Esophagus muscularis mucosa (tissue), 4 donors: Measurements from ENCODE around the gene CATSPERE. TPM values are rescaled to one million over a fixed set of nuclear protein-coding genes. Genes with fewer than 3 reads are reported as not detected.
"Not testable (repeated sequence)": the region's sequence is repeated elsewhere in the genome, so short reads cannot be mapped to it uniquely, and the experiment has no call there.

Experiments used
- DNase-seq: peaks from one replicate; pipeline ENCODE4 v3.0.0-alpha.2; 2017; ENCODE audit errors: extremely low spot score
- H3K27ac ChIP-seq, 4 donors: fragments of 200-600 bp; sonication (generic); replicated peaks in 1 of 4; 1 replicate in 3 of 4; 2 replicates in 1 of 4; pipeline ENCODE4 v1.5.1; 2016 to 2019; ENCODE audit warnings: mild to moderate bottlenecking in 1 of 4
- H3K27me3 ChIP-seq, 4 donors: fragments of 200-600 bp; sonication (generic); one replicate each; pipeline versions ENCODE4 v1.5.1 to v1.6.0; 2016 to 2019
- H3K36me3 ChIP-seq, 4 donors: fragments of 200-600 bp; sonication (generic); one replicate each; pipeline ENCODE4 v1.5.1; 2016 to 2019
- H3K4me1 ChIP-seq, 4 donors: fragments of 200-600 bp; sonication (generic); one replicate each; pipeline ENCODE4 v1.5.1; 2016 to 2019
- H3K4me3 ChIP-seq, 4 donors: fragments of 200-600 bp; sonication (generic); 1 replicate in 2 of 4; 2 replicates in 2 of 4; pipeline ENCODE4 v1.5.1; 2016 to 2019; ENCODE audit warnings: mild to moderate bottlenecking in 4 of 4, moderate library complexity in 1 of 4
- H3K9me3 ChIP-seq, 4 donors: fragments of 200-600 bp; sonication (generic); 1 replicate in 3 of 4; 2 replicates in 1 of 4; pipeline ENCODE4 v1.5.1; 2016 to 2019
- CTCF ChIP-seq, 3 experiments: fragments of 200-600 bp in 2 of 3; fragments of 450-650 bp in 1 of 3; sonication (generic) in 2 of 3; IDR thresholded peaks; one replicate each; pipeline ENCODE4 v1.5.1; 2017 to 2019; ENCODE audit warnings: antibody characterized with exemption in 3 of 3, mild to moderate bottlenecking in 2 of 3, moderate library complexity in 1 of 3
- EP300 ChIP-seq: sonication (generic); formaldehyde crosslinking; IDR thresholded peaks from one replicate; pipeline ENCODE4 v1.6.1; 2017; ENCODE audit warnings: antibody characterized with exemption
- POLR2A ChIP-seq: fragments of 450-650 bp; IDR thresholded peaks from one replicate; pipeline ENCODE4 v1.6.1; 2017; ENCODE audit warnings: antibody characterized with exemption, moderate library complexity, mild to moderate bottlenecking, low read depth
- POLR2AphosphoS5 ChIP-seq, 2 donors: sonication (generic); formaldehyde crosslinking; IDR thresholded peaks; one replicate each; pipeline ENCODE4 v1.6.1; 2017; ENCODE audit warnings: antibody characterized with exemption in 2 of 2
- WGBS: methylation state at CpG from one replicate; pipeline ENCODE4 v1.1.5; 2018; 5-methylcytosine and 5-hydroxymethylcytosine counted together
- intact Hi-C: fragments of 100-400 bp; cut with DNase I; formaldehyde crosslinking; loops from one replicate; pipeline ENCODE4 v1.15.1; 2023
- total RNA-seq, 4 donors: library from RNA; depleted of rRNA; stranded (reverse); fragments of >200 nt; gene quantifications; one replicate each; pipeline versions ENCODE4 v1.1.0 to v1.2.1, GENCODE V29; 2016

CATSPERE gene
- total RNA-seq, 4 donors from 2014 or later: 1.4 to 3.5 (median 2.1) TPM

DNA sequence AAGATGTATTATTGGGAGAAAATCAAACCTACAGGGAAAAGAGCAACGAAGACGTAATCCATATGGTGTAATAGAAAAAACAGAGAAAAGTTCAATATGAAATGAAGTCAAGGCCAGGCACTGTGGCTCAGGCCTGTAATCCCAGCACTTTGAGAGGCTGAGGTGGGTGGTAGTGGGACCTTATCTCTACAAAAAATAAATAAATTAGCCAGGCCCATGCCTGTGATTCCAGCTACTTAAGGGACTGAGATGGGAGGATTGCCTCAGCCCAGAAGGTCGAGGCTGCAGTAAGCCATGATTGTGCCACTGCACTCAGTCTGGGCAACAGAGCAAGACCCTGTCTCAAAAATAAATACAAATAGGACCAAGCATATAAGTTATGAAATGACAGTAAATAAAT is 203.3 kb downstream of the CATSPERE start:
- Histone ChIP-seq H3K36me3 (peaks cover 0 to 6% (median 0%) of the 10 kb centered on the region in 4 donors), H3K9me3 (no peaks in the 10 kb centered on the region), H3K27me3 (no peaks in the 10 kb centered on the region), H3K4me3 (no peak overlapping the region), H3K27ac (no peak overlapping the region), H3K4me1 (peaks cover 28 to 38% (median 31%) of the 10 kb centered on the region in 4 donors)
- intact Hi-C loops: no loop called here
- WGBS: 91% methylated on average over 3 of the region's 3 CpGs
- TF ChIP-seq POLR2A (no peak), CTCF (IDR thresholded peaks at IDR 0.05) (no peak), POLR2AphosphoS5 (IDR thresholded peaks at IDR 0.05) (no peak), EP300 (no peak)
- DNase-seq: no peak

- DNase-seq: no peak
- intact Hi-C loops: no loop called here
- Histone ChIP-seq H3K4me3 (no peak overlapping the region), H3K9me3 (no peaks in the 10 kb centered on the region), H3K27me3 (no peaks in the 10 kb centered on the region), H3K4me1 (peaks cover 18 to 31% (median 28%) of the 10 kb centered on the region in 4 donors), H3K36me3 (no peaks in the 10 kb centered on the region), H3K27ac (no peak overlapping the region)
- TF ChIP-seq POLR2A (no peak), CTCF (IDR thresholded peaks at IDR 0.05) (no peak), EP300 (no peak), POLR2AphosphoS5 (IDR thresholded peaks at IDR 0.05) (no peak)
- 64% methylated on average over 4 of the region's 4 CpGs for WGBS
Measured at GRCh38 chr1:244665771-244666217, 204.7 kb downstream of the CATSPERE start.

GRCh38 chr1:244666672-244667418 is 205.8 kb downstream of the CATSPERE start:
- H3K4me3 ChIP-seq, H3K27ac ChIP-seq, DNase-seq, H3K9me3 ChIP-seq, intact Hi-C loops, H3K36me3 ChIP-seq, H3K27me3 ChIP-seq: not testable (repeated sequence)
- peaks cover 18 to 35% (median 29%) of the 10 kb centered on the region in 4 donors for H3K4me1 ChIP-seq
- WGBS: 86% methylated on average over 6 of the region's 6 CpGs

- no peak overlapping the region for H3K4me3 ChIP-seq
- DNase-seq: no peak
- peaks cover 21 to 44% (median 34%) of the 10 kb centered on the region in 4 donors for H3K4me1 ChIP-seq
- 92% methylated on average over 2 of the region's 2 CpGs for WGBS
- intact Hi-C loops: no loop called here
- no peaks in the 10 kb centered on the region for H3K36me3 ChIP-seq
- H3K27ac ChIP-seq: no peak overlapping the region
- H3K9me3 ChIP-seq: no peaks in the 10 kb centered on the region
- no peak for TF ChIP-seq POLR2A
- no peak for TF ChIP-seq CTCF (IDR thresholded peaks at IDR 0.05)
- TF ChIP-seq POLR2AphosphoS5 (IDR thresholded peaks at IDR 0.05): no peak
- TF ChIP-seq EP300: no peak
- no peaks in the 10 kb centered on the region for H3K27me3 ChIP-seq
Measured at GRCh38 chr1:244667797-244668196, 206.7 kb downstream of the CATSPERE start.

DNA sequence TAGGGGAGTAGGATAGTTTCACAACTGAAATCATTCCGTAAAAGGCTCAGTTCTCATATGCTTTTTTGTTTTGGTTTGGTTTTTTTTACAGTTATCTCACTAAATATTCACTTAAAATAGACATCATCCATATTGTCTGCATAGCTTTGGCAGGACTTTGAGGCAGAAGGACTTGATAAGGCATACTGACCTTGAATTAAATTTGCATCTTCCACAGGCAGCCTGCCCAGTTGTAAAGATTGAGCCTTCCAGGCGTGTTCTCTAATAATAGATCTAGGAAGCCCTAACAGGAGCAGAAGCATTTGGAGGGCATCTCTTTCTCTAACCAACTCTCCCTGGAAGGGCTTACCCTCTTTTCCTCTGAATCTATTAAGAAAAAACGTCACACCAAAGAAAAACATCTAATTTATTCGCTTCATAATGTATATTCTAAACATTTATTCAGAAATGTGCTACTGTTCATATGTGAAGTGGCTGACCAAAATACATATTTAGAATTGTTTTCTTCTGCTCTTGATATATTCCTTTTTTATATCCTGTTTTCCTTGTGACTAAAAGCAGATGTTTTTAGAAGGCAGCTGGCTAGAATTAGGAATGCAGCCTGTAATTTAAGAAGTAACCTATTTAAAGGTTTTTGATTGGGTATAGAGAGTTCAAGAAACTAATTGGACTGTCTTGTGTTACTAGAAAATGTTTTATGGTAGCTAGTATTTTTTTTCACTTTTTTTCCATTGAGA is 212.0 kb downstream of the CATSPERE start:
- TF ChIP-seq POLR2A: no peak
- Histone ChIP-seq H3K4me3 (peak overlapping the region in 1 of 4 donors; percentile 27), H3K36me3 (no peaks in the 10 kb centered on the region), H3K27ac (peak overlapping the region; percentile 62 to 72 (median 64)), H3K4me1 (peaks cover 11 to 40% (median 28%) of the 10 kb centered on the region in 4 donors), H3K27me3 (no peaks in the 10 kb centered on the region), H3K9me3 (no peaks in the 10 kb centered on the region)
- WGBS: 20% methylated on average over 4 of the region's 4 CpGs
- DNase-seq: no peak
- intact Hi-C loops: no loop called here
